Measurements from ENCODE around the gene SPACA6. TPM values are rescaled to one million over a fixed set of nuclear protein-coding genes. Genes with fewer than 3 reads are reported as not detected.
"Not testable (repeated sequence)": the region's sequence is repeated elsewhere in the genome, so short reads cannot be mapped to it uniquely, and the experiment has no call there.

Gene SPACA6, protein sequence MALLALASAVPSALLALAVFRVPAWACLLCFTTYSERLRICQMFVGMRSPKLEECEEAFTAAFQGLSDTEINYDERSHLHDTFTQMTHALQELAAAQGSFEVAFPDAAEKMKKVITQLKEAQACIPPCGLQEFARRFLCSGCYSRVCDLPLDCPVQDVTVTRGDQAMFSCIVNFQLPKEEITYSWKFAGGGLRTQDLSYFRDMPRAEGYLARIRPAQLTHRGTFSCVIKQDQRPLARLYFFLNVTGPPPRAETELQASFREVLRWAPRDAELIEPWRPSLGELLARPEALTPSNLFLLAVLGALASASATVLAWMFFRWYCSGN
- 20.7 and 49.8 TPM in 2 replicates for total RNA-seq (2014; rRNA removed; shearing (Covaris generic); ENCODE audit: low replicate concordance)

DNA sequence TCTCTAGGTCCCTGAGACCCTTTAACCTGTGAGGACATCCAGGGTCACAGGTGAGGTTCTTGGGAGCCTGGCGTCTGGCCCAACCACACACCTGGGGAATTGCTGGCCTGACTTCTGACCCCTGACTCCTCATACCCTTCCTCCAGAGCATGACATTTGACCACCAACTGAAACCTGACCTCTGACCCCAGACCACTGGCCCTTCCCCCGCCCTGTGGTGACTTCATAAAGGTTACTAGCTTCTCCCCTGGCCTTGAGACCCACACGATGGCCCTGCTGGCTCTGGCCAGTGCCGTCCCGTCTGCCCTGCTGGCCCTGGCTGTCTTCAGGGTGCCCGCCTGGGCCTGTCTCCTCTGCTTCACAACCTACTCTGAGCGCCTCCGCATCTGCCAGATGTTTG lies at the start of gene SPACA6:
TSS of gene SPACA6 (plus strand) at position 71 of the 400 bp plus-strand sequence. CDS start at position 268, 197 bp downstream.
- no peak within 1 kb of the TSS for H2AFZ ChIP-seq (ENCODE audit: low read length)
- peaks cover 19% of the 10 kb centered on the region for H3K4me1 ChIP-seq (ENCODE audit: low read length)
- H3K9me2 ChIP-seq (replicated peaks; ENCODE audit: insufficient read depth, low read length) = no peaks in the 10 kb centered on the region
- H3K9me3 ChIP-seq (ENCODE audit: low read length) = no peaks in the 10 kb centered on the region
- H3K27ac ChIP-seq (ENCODE audit: low read length) = no peak within 1 kb of the TSS
- no peak within 1 kb of the TSS for H3K4me3 ChIP-seq (ENCODE audit: low read length)
- DNase-seq = no peak
- no peaks in the 10 kb centered on the region for H3K79me2 ChIP-seq (ENCODE audit: low read length)
- H3K9ac ChIP-seq (ENCODE audit: low read length) = no peak within 1 kb of the TSS
- H4K20me1 ChIP-seq (ENCODE audit: insufficient read depth, low read depth, low read length) = no peaks in the 10 kb centered on the region
- H3K27me3 ChIP-seq (ENCODE audit: low read length) = no peaks in the 10 kb centered on the region
- no peaks in the 10 kb centered on the region for H3K36me3 ChIP-seq (ENCODE audit: insufficient read depth, low read length)
- H3K4me2 ChIP-seq (ENCODE audit: low read depth, low read length, poor library complexity, severe bottlenecking) = no peak within 1 kb of the TSS

DNA sequence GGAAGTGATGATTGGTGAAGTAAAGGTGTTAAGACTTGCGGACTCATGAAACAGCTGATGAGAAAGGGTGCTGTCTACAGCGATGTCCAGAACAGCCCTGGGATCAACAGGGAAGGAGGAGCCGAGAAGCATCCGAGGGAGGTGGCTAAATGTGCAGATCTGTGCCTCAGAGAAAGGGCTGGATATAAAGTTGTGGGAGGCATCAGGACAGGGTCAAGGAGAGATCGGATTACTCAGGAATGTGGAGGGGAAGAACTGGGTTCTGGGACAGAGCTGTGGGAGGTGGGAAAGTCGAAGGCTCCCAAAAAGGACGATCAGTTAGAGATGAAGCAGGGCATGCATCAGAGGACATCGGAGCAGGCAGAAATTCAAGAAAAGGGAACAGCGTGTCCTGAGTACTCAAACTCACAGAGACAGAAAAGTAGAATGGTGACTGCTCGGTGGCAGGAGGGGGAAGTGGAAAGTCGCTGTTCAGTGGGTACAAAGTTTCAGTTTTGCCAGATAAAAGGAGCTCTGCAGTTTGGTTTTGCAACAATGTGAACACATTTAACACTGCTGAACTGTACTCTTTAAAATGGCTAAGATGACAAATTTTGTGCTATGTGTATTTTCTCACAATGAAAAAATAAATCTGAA lies 48.4 kb upstream of the SPACA6 start:
- Histone ChIP-seq H4K20me1 (ENCODE audit: insufficient read depth, low read depth, low read length) (no peaks in the 10 kb centered on the region), H3K9me2 (replicated peaks; ENCODE audit: insufficient read depth, low read length) (no peaks in the 10 kb centered on the region), H3K9ac (ENCODE audit: low read length) (no peak overlapping the region), H3K4me2 (ENCODE audit: low read depth, low read length, poor library complexity, severe bottlenecking) (no peak overlapping the region), H3K27ac (ENCODE audit: low read length) (no peak overlapping the region), H3K4me1 (ENCODE audit: low read length) (no peaks in the 10 kb centered on the region), H3K79me2 (ENCODE audit: low read length) (no peaks in the 10 kb centered on the region), H2AFZ (ENCODE audit: low read length) (no peak overlapping the region), H3K4me3 (ENCODE audit: low read length) (no peak overlapping the region), H3K36me3 (ENCODE audit: insufficient read depth, low read length) (no peaks in the 10 kb centered on the region), H3K27me3 (ENCODE audit: low read length) (no peaks in the 10 kb centered on the region), H3K9me3 (ENCODE audit: low read length) (no peaks in the 10 kb centered on the region)
- DNase-seq = peak; percentile 55

DNA sequence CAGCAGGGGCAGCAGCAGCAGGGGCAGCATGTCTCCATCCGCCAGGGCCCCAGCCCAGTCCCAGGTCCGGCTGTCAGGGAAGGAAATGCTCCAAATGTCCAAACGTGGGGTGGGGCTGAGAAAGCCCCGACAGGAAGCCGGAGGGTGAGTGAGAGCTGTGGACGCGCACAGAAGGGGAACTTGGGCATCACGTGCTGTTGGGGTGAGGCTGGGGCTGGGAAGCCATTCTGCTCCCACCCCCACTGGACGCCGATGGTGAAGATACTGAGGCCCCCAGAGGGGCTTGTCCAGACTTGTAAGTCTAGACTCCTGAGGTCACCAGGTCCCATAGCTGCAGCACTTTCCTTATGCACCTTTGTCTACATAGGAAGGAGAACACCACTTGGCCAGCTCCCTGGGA lies 46.4 kb upstream of the SPACA6 start, which contains the start of gene SIGLEC14:
TSS of gene SIGLEC14 (minus strand) at position 96 of the 400 bp plus-strand sequence. CDS start at position 30, 66 bp downstream.
- not testable (repeated sequence) for H3K9me2 ChIP-seq (replicated peaks; ENCODE audit: insufficient read depth, low read length); H3K9me3 ChIP-seq (ENCODE audit: low read length); DNase-seq; H3K4me3 ChIP-seq (ENCODE audit: low read length); H4K20me1 ChIP-seq (ENCODE audit: insufficient read depth, low read depth, low read length); H2AFZ ChIP-seq (ENCODE audit: low read length); H3K27me3 ChIP-seq (ENCODE audit: low read length); H3K27ac ChIP-seq (ENCODE audit: low read length); H3K4me2 ChIP-seq (ENCODE audit: low read depth, low read length, poor library complexity, severe bottlenecking); H3K36me3 ChIP-seq (ENCODE audit: insufficient read depth, low read length); H3K9ac ChIP-seq (ENCODE audit: low read length); H3K79me2 ChIP-seq (ENCODE audit: low read length)
- peaks cover 10% of the 10 kb centered on the region for H3K4me1 ChIP-seq (ENCODE audit: low read length)

DNA sequence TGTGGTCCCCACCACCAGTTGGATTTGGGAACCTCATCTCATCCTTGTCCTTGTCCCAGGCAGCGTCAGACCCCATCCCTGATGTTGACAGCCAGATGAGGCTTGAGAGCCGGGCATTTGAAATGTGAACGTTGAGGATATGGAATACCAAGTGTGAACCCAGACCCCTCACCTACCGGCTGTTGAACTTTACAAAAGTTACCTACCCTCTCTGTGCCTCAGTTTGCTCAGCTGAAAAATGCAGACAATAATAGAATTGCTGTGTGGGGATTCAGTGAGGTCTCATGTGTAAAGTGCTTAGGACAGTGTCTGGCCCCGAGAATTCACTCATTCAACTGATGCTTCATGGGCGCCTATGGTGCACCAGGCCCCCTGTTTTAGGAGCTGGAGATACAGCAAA lies 45.8 kb upstream of the SPACA6 start:
- Histone ChIP-seq H3K4me1 (ENCODE audit: low read length) (peaks cover 12% of the 10 kb centered on the region), H3K79me2 (ENCODE audit: low read length) (no peaks in the 10 kb centered on the region), H3K36me3 (ENCODE audit: insufficient read depth, low read length) (no peaks in the 10 kb centered on the region), H3K27me3 (ENCODE audit: low read length) (no peaks in the 10 kb centered on the region), H3K9ac (ENCODE audit: low read length) (no peak overlapping the region), H3K27ac (ENCODE audit: low read length) (no peak overlapping the region), H3K9me2 (replicated peaks; ENCODE audit: insufficient read depth, low read length) (no peaks in the 10 kb centered on the region), H3K9me3 (ENCODE audit: low read length) (no peaks in the 10 kb centered on the region), H2AFZ (ENCODE audit: low read length) (no peak overlapping the region), H3K4me3 (ENCODE audit: low read length) (no peak overlapping the region), H3K4me2 (ENCODE audit: low read depth, low read length, poor library complexity, severe bottlenecking) (no peak overlapping the region), H4K20me1 (ENCODE audit: insufficient read depth, low read depth, low read length) (no peaks in the 10 kb centered on the region)
- DNase-seq = no peak

DNA sequence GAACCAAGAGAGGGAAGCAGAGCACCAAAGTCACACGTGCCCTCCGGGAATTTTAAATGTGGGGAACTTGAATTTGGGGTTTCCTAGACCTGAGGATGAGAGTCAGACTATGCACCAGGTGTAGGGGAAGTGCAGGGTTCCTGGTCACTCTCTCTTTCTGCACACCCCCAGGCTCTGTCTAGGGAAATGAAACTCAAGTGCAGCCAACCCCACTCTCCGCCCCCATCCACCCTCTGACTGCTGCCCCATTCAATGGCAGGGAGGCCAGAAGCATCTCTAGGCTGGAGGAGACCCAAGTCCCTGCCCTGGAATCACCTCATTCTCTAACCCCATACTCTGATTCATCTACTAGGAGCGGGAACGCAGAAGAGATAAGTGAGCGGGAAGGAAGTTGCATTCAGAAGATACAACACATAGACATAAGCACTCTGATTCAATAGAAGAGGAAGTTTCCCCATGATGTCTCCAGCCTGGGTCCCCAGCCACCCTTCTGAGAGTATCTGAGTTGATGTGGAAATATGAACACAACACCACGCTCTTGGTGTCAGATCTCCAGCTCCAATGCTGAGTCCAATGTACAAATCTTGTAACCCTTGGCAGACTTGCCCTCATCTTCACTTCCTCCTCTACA lies 41.8 kb upstream of the SPACA6 start:
- no peaks in the 10 kb centered on the region for H3K36me3 ChIP-seq (ENCODE audit: insufficient read depth, low read length)
- no peaks in the 10 kb centered on the region for H4K20me1 ChIP-seq (ENCODE audit: insufficient read depth, low read depth, low read length)
- H3K4me3 ChIP-seq (ENCODE audit: low read length) = no peak overlapping the region
- H3K79me2 ChIP-seq (ENCODE audit: low read length) = no peaks in the 10 kb centered on the region
- H3K4me2 ChIP-seq (ENCODE audit: low read depth, low read length, poor library complexity, severe bottlenecking) = peak overlapping the region; percentile 32
- no peak overlapping the region for H3K9ac ChIP-seq (ENCODE audit: low read length)
- no peaks in the 10 kb centered on the region for H3K9me3 ChIP-seq (ENCODE audit: low read length)
- no peak overlapping the region for H2AFZ ChIP-seq (ENCODE audit: low read length)
- no peaks in the 10 kb centered on the region for H3K27me3 ChIP-seq (ENCODE audit: low read length)
- H3K4me1 ChIP-seq (ENCODE audit: low read length) = peaks cover 12% of the 10 kb centered on the region
- H3K27ac ChIP-seq (ENCODE audit: low read length) = no peak overlapping the region
- peak; percentile 74 for DNase-seq
- H3K9me2 ChIP-seq (replicated peaks; ENCODE audit: insufficient read depth, low read length) = no peaks in the 10 kb centered on the region

DNA sequence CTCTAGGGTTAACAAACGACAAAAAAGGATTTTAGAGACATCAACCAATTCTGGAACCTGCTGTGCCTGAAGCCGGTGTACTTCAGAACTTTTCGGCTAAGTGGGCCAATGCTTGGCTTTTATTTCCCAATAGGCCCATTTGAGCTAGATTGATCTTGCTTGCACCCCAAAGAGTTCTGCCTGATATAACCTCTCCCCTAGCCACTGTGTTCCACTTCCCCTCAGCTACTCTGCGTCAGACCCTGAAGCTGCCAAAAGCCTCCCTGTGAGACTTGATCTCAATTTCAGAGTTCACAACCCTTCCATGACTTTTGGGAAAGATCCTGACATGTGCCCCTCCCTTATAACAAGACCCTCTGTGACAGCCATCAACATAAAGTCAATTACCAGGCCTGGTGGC lies 40.9 kb upstream of the SPACA6 start:
- Histone ChIP-seq H3K9me2 (replicated peaks; ENCODE audit: insufficient read depth, low read length) (no peaks in the 10 kb centered on the region), H3K4me2 (ENCODE audit: low read depth, low read length, poor library complexity, severe bottlenecking) (no peak overlapping the region)

DNA sequence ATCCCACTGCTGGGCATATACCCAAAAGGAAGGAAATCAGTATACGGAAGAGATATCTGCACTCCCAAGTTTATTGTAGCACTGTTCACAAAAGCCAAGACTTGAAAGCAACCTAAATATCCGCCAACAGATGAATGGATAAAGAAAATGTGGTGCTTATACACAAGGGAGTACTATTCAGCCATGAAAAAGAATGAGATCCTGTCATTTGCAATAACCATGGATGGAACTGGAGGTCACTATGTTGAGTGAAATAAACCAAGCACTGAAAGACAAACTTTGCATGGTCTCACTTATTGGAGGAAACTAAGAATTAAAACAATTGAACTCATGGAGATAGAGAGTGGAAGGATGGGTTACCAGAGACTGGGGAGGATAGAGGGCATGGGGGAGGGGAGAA lies 40.0 kb upstream of the SPACA6 start:
- DNase-seq = no peak
- no peak overlapping the region for H3K4me2 ChIP-seq (ENCODE audit: low read depth, low read length, poor library complexity, severe bottlenecking)

More for the DNA sequence above, 40.9 kb upstream of the SPACA6 start:
- no peak overlapping the region for H3K27ac ChIP-seq (ENCODE audit: low read length)
- no peak overlapping the region for H3K4me3 ChIP-seq (ENCODE audit: low read length)
- H3K27me3 ChIP-seq (ENCODE audit: low read length) = no peaks in the 10 kb centered on the region
- no peaks in the 10 kb centered on the region for H3K9me3 ChIP-seq (ENCODE audit: low read length)
- peaks cover 18% of the 10 kb centered on the region for H3K4me1 ChIP-seq (ENCODE audit: low read length)
- H3K79me2 ChIP-seq (ENCODE audit: low read length) = no peaks in the 10 kb centered on the region
- no peaks in the 10 kb centered on the region for H4K20me1 ChIP-seq (ENCODE audit: insufficient read depth, low read depth, low read length)
- no peak for DNase-seq
- H3K36me3 ChIP-seq (ENCODE audit: insufficient read depth, low read length) = no peaks in the 10 kb centered on the region
- no peak overlapping the region for H2AFZ ChIP-seq (ENCODE audit: low read length)
- no peak overlapping the region for H3K9ac ChIP-seq (ENCODE audit: low read length)

DNA sequence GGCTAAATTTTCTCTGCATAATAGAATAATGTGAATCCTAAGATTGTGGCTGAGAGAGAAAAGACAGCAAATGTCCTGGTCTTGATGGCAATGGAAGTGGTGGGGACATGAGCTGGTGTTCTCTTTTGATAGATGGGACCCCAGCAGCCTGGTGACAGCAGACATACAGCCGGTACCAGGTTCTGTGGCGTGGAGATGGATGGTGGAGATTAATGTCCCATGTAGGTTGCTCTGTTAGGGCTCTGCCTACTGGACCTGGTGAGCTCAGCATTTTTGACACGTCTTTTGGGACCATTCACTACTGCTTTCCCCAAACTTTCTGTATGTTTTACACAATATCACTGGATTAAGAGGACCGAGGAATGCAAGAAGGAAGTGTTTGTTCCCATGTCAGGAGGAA lies 38.3 kb upstream of the SPACA6 start:
- no peaks in the 10 kb centered on the region for H3K27me3 ChIP-seq (ENCODE audit: low read length)
- H3K9me3 ChIP-seq (ENCODE audit: low read length) = no peaks in the 10 kb centered on the region
- H3K79me2 ChIP-seq (ENCODE audit: low read length) = no peaks in the 10 kb centered on the region
- H3K4me2 ChIP-seq (ENCODE audit: low read depth, low read length, poor library complexity, severe bottlenecking) = no peak overlapping the region
- no peak overlapping the region for H3K9ac ChIP-seq (ENCODE audit: low read length)
- H3K27ac ChIP-seq (ENCODE audit: low read length) = no peak overlapping the region
- no peak overlapping the region for H3K4me3 ChIP-seq (ENCODE audit: low read length)
- no peaks in the 10 kb centered on the region for H4K20me1 ChIP-seq (ENCODE audit: insufficient read depth, low read depth, low read length)
- no peak overlapping the region for H2AFZ ChIP-seq (ENCODE audit: low read length)
- no peaks in the 10 kb centered on the region for H3K9me2 ChIP-seq (replicated peaks; ENCODE audit: insufficient read depth, low read length)
- H3K4me1 ChIP-seq (ENCODE audit: low read length) = peaks cover 22% of the 10 kb centered on the region
- no peak for DNase-seq
- H3K36me3 ChIP-seq (ENCODE audit: insufficient read depth, low read length) = no peaks in the 10 kb centered on the region

More for the DNA sequence above, 40.0 kb upstream of the SPACA6 start:
- H3K36me3 ChIP-seq (ENCODE audit: insufficient read depth, low read length) = no peaks in the 10 kb centered on the region
- H2AFZ ChIP-seq (ENCODE audit: low read length) = no peak overlapping the region
- H3K27me3 ChIP-seq (ENCODE audit: low read length) = no peaks in the 10 kb centered on the region
- no peak overlapping the region for H3K4me3 ChIP-seq (ENCODE audit: low read length)
- H3K9ac ChIP-seq (ENCODE audit: low read length) = no peak overlapping the region
- H4K20me1 ChIP-seq (ENCODE audit: insufficient read depth, low read depth, low read length) = no peaks in the 10 kb centered on the region
- H3K9me3 ChIP-seq (ENCODE audit: low read length) = no peaks in the 10 kb centered on the region
- no peak overlapping the region for H3K27ac ChIP-seq (ENCODE audit: low read length)
- no peaks in the 10 kb centered on the region for H3K9me2 ChIP-seq (replicated peaks; ENCODE audit: insufficient read depth, low read length)
- peaks cover 20% of the 10 kb centered on the region for H3K4me1 ChIP-seq (ENCODE audit: low read length)
- no peaks in the 10 kb centered on the region for H3K79me2 ChIP-seq (ENCODE audit: low read length)

All from Karpas-422 (cell line).